Gastroesophageal sphincter (tissue), 3 donors: Measurements from ENCODE around the gene CEP78.
A peak's percentile ranks its signal among the peaks of the same experiment; 100 is the strongest.

ENCODE experiments used
- POLR2A ChIP-seq, 2 donors: fragments of 450-650 bp; IDR thresholded peaks; one replicate each; pipeline ENCODE4 v1.6.1; 2017; ENCODE audit warnings: antibody characterized with exemption in 2 of 2, mild to moderate bottlenecking in 2 of 2, moderate library complexity in 1 of 2
- POLR2AphosphoS5 ChIP-seq: sonication (generic); formaldehyde crosslinking; IDR thresholded peaks from one replicate; pipeline ENCODE4 v1.6.1; 2017; ENCODE audit warnings: antibody characterized with exemption
- TF ChIP-seq, protein P1 (sequence below), 4 experiments: fragments of 200-600 bp in 2 of 4; fragments of 450-650 bp in 2 of 4; sonication (generic) in 1 of 4; IDR thresholded peaks; one replicate each; pipeline ENCODE4 v1.5.1; 2017 to 2019; ENCODE audit warnings: antibody characterized with exemption in 4 of 4, mild to moderate bottlenecking in 2 of 4, moderate library complexity in 2 of 4

DNA sequence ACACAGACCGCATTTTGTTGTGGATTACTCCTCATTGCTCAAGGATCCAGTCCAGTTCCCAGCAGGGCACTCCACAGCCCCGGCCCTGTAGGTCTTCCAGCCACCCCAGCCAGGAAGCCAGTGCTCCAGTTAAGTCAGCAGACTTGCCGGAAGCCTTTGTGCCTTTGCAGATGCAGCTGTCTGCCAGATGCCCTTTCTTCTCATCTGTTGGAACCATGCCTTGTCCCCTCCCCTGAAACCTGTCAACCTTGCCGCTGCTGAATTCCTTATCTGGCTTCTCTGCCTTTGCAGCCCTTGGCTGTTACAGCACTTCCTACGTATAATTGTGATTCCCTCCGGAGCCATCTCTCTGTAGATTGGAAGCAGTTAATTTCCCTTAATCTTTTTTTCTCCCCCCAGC is 89.5 kb downstream of the CEP78 start:
- TF ChIP-seq, protein P1, sequence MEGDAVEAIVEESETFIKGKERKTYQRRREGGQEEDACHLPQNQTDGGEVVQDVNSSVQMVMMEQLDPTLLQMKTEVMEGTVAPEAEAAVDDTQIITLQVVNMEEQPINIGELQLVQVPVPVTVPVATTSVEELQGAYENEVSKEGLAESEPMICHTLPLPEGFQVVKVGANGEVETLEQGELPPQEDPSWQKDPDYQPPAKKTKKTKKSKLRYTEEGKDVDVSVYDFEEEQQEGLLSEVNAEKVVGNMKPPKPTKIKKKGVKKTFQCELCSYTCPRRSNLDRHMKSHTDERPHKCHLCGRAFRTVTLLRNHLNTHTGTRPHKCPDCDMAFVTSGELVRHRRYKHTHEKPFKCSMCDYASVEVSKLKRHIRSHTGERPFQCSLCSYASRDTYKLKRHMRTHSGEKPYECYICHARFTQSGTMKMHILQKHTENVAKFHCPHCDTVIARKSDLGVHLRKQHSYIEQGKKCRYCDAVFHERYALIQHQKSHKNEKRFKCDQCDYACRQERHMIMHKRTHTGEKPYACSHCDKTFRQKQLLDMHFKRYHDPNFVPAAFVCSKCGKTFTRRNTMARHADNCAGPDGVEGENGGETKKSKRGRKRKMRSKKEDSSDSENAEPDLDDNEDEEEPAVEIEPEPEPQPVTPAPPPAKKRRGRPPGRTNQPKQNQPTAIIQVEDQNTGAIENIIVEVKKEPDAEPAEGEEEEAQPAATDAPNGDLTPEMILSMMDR (IDR thresholded peaks at IDR 0.05): no peak
- TF ChIP-seq POLR2AphosphoS5 (peak; percentile 37), POLR2A (IDR thresholded peaks at IDR 0.05) (no peak)
